ENCODE measurements around the gene TAAR2.

GRCh38 chr6:132584698-132585097 is 39.4 kb downstream of the TAAR2 start:
- TF ChIP-seq CTCF (IDR thresholded peaks at IDR 0.05; ENCODE audit: control extremely low read depth in 1 of 3, insufficient read depth in 1 of 3, low read depth in 1 of 3, low read length in 3 of 3) (no peak), CEBPB (IDR thresholded peaks at IDR 0.05; ENCODE audit: low read depth, low read length) (no peak)
